Neural progenitor cell (in vitro differentiated cells): ENCODE data around the gene AP5S1.

Experiments
- CTCF ChIP-seq: fragments of 200-600 bp; sonication (generic); IDR thresholded peaks from 2 replicates; pipeline ENCODE4 v1.5.1; 2017; ENCODE audit warnings: antibody characterized with exemption, mild to moderate bottlenecking
- EZH2 ChIP-seq: fragments of 200-600 bp; sonication (generic); IDR thresholded peaks from 2 replicates; pipeline ENCODE4 v1.6.1; 2017; ENCODE audit warnings: antibody characterized with exemption, mild to moderate bottlenecking, moderate library complexity
- EZH2phosphoT487 ChIP-seq: fragments of 200-600 bp; sonication (generic); IDR thresholded peaks from 2 replicates; pipeline ENCODE4 v1.6.1; 2017; ENCODE audit warnings: antibody characterized with exemption

- no peak for TF ChIP-seq EZH2
- no peak for TF ChIP-seq CTCF
- TF ChIP-seq EZH2phosphoT487 = no peak
These were observed 23.7 kb upstream of the AP5S1 start for GRCh38 chr20:3796477-3797225.
